PC-3 (cell line): Measurements from ENCODE around the gene PWWP2B. TPM values are rescaled to one million over a fixed set of nuclear protein-coding genes. Genes with fewer than 3 reads are reported as not detected.
"Not testable (repeated sequence)": the region's sequence is repeated elsewhere in the genome, so short reads cannot be mapped to it uniquely, and the experiment has no call there.

Source experiments
- ATAC-seq: fragments of 200-7000 bp; cut with Tn5 transposase; 2 replicates; pipeline ENCODE4 v1.9.1; 2020; ENCODE audit warnings: mild to moderate bottlenecking, moderate library complexity
- BruUV-seq: library from RNA; stranded (reverse); fragments of 400-500 nt; replicated peaks from 2 replicates; lab custom pipeline; 2021; lab: Mats Ljungman, UMichigan
- CTCF ChIA-PET: fragments of 300-600 bp; sonication (Branson Sonifier 250); formaldehyde crosslinking; loops from one replicate; lab custom pipeline; 2022; ENCODE audit warnings: antibody characterized with exemption; lab: Charles Lee
- POLR2A ChIA-PET: fragments of 300-600 bp; sonication (Branson Sonifier 250); formaldehyde crosslinking; loops from one replicate; lab custom pipeline; 2022; ENCODE audit warnings: antibody characterized with exemption; ENCODE audit not compliant: unreplicated experiment; lab: Charles Lee
- DNase-seq: peaks from one replicate; pipeline ENCODE4 v3.0.0-alpha.2; 2015
- H2AFZ ChIP-seq: fragments of 300-600 bp; sonication (generic); 2 replicates; pipeline ENCODE4 v1.6.0; 2016; ENCODE audit warnings: antibody characterized with exemption, low read length
- H3F3A ChIP-seq: fragments of 300-600 bp; sonication (generic); one replicate; pipeline ENCODE4 v1.6.0; 2017; ENCODE audit warnings: antibody characterized with exemption, low read length, control low read depth, mild to moderate bottlenecking; ENCODE audit not compliant: unreplicated experiment
- H3K27ac ChIP-seq: fragments of 300-600 bp; sonication (generic); 2 replicates; pipeline ENCODE4 v1.5.1; 2016; ENCODE audit warnings: mild to moderate bottlenecking, low read length
- H3K27me3 ChIP-seq: fragments of 300-600 bp; sonication (generic); 2 replicates; pipeline ENCODE4 v1.6.1; 2016; ENCODE audit warnings: low read length, mixed read lengths
- H3K36me3 ChIP-seq: fragments of 300-600 bp; sonication (generic); 2 replicates; pipeline ENCODE4 v1.6.1; 2016; ENCODE audit warnings: low read depth, mixed run types, low read length, mixed read lengths
- H3K4me1 ChIP-seq: fragments of 300-600 bp; sonication (generic); 2 replicates; pipeline ENCODE4 v1.5.1; 2016; ENCODE audit warnings: low read length; ENCODE audit not compliant: insufficient read depth
- H3K4me2 ChIP-seq: fragments of 300-600 bp; sonication (generic); 2 replicates; pipeline ENCODE4 v1.6.0; 2016; ENCODE audit warnings: low read length
- H3K4me3 ChIP-seq: fragments of 300-600 bp; sonication (generic); 2 replicates; pipeline ENCODE4 v1.5.1; 2016; ENCODE audit warnings: mild to moderate bottlenecking, low read length, mixed read lengths
- H3K79me2 ChIP-seq: fragments of 300-600 bp; sonication (generic); 2 replicates; pipeline ENCODE4 v1.6.1; 2017; ENCODE audit warnings: low read length, mixed read lengths
- H3K9ac ChIP-seq: fragments of 300-600 bp; sonication (generic); 2 replicates; pipeline ENCODE4 v1.6.0; 2016; ENCODE audit warnings: mild to moderate bottlenecking, low read length
- H3K9me2 ChIP-seq: fragments of 300-600 bp; sonication (generic); replicated peaks from 2 replicates; pipeline ENCODE4 v1.6.1; 2016; ENCODE audit warnings: mixed run types, low read length, mixed read lengths
- H3K9me3 ChIP-seq: fragments of 300-600 bp; sonication (generic); 2 replicates; pipeline ENCODE4 v1.6.1; 2016; ENCODE audit warnings: low read length, mixed read lengths
- H4K20me1 ChIP-seq: fragments of 300-600 bp; sonication (generic); 2 replicates; pipeline ENCODE4 v1.6.1; 2016; ENCODE audit warnings: low read length, mixed read lengths
- EZH2 ChIP-seq: fragments of 300-600 bp; sonication (generic); IDR thresholded peaks from one replicate; pipeline ENCODE4 v1.6.1; 2017; ENCODE audit warnings: antibody characterized with exemption, mild to moderate bottlenecking, low read length; ENCODE audit not compliant: unreplicated experiment
- EZH2phosphoT487 ChIP-seq: fragments of 300-600 bp; sonication (generic); IDR thresholded peaks from 2 replicates; pipeline ENCODE4 v1.6.1; 2018; ENCODE audit warnings: mild to moderate bottlenecking, antibody characterized with exemption, low read length, borderline replicate concordance
- intact Hi-C: fragments of 100-400 bp; cut with micrococcal nuclease; formaldehyde crosslinking; loops from 2 replicates; pipeline ENCODE4 v1.9.0; 2023
- total RNA-seq: library from RNA; depleted of rRNA; stranded (reverse); fragments of >200 nt; gene quantifications from 2 replicates; pipeline ENCODE4 v1.2.3, GENCODE V29; 2014
- TF ChIP-seq, protein P1 (sequence below): fragments of 300-600 bp; sonication (generic); conservative IDR thresholded peaks from 2 replicates; pipeline ENCODE4 v1.5.1; 2017; ENCODE audit warnings: antibody characterized with exemption, low read depth, mild to moderate bottlenecking, low read length

The PWWP2B gene
- total RNA-seq, 1 experiment from 2014 or later = 24.5 TPM

DNA sequence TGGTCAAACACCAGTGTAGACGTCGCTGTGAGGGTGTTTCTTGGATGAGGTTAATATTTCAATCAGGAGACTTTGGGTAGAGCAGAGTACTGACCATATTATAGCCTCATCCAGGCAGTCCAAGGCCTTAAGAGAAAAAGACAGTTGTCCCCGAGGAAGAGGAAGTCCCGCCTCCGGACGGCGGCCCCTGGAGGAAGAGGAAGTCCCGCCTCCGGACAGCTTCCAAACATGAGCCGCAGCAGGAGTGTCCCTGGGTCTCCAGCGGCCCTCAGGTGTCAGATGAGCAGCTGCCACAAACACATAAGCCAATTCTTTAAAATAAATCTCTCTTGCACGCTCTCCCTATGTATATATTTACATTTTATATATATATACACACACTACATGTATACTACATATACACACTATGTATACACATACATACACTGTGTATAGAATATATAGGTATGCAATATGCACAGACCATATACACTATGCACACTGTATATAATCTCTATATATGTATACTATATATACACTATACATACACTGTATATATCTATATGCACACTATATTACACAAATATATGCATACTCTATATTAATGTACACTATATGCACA lies 37.5 kb downstream of the PWWP2B start:
- no peaks in the 10 kb centered on the region for H3K27me3 ChIP-seq
- H3K4me1 ChIP-seq = no peaks in the 10 kb centered on the region
- CTCF ChIA-PET = no interaction called here
- no peak overlapping the region for H3K4me3 ChIP-seq
- H3K36me3 ChIP-seq = no peaks in the 10 kb centered on the region
- H3K4me2 ChIP-seq = no peak overlapping the region; the same call in 1 of the 2 replicates
- H3K27ac ChIP-seq = no peak overlapping the region
- peak overlapping the region; percentile 84 for H2AFZ ChIP-seq
- DNase-seq (peak; percentile 41), ATAC-seq (peak; percentile 72)
- no TSS peak for BruUV-seq
- POLR2A ChIA-PET = no interaction called here
- intact Hi-C loops = no loop called here
- no peaks in the 10 kb centered on the region for H3K79me2 ChIP-seq
- H3K9me3 ChIP-seq = no peaks in the 10 kb centered on the region
- no peak overlapping the region for H3K9ac ChIP-seq
- no peaks in the 10 kb centered on the region for H4K20me1 ChIP-seq
- no peaks in the 10 kb centered on the region for H3F3A ChIP-seq
- H3K9me2 ChIP-seq = no peaks in the 10 kb centered on the region
- TF ChIP-seq EZH2 (no peak), EZH2phosphoT487 (no peak)
- TF ChIP-seq, protein P1, sequence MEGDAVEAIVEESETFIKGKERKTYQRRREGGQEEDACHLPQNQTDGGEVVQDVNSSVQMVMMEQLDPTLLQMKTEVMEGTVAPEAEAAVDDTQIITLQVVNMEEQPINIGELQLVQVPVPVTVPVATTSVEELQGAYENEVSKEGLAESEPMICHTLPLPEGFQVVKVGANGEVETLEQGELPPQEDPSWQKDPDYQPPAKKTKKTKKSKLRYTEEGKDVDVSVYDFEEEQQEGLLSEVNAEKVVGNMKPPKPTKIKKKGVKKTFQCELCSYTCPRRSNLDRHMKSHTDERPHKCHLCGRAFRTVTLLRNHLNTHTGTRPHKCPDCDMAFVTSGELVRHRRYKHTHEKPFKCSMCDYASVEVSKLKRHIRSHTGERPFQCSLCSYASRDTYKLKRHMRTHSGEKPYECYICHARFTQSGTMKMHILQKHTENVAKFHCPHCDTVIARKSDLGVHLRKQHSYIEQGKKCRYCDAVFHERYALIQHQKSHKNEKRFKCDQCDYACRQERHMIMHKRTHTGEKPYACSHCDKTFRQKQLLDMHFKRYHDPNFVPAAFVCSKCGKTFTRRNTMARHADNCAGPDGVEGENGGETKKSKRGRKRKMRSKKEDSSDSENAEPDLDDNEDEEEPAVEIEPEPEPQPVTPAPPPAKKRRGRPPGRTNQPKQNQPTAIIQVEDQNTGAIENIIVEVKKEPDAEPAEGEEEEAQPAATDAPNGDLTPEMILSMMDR = no peak

DNA sequence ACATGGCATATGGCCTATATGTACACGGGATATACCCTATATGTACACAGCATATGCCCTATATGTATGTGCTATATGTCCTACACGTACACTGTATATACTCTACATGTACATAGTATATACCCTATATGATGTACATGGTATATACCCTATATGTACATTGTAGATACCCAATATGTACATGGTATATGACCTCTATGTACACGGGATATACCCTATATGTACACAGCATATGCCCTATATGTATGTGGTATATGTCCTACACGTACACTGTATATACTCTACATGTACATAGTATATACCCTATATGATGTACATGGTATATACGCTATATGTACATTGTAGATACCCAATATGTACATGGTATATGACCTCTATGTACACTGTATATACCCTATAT lies 38.3 kb downstream of the PWWP2B start:
- H3K9ac ChIP-seq, DNase-seq, intact Hi-C loops, H3K9me3 ChIP-seq, H2AFZ ChIP-seq, H3K9me2 ChIP-seq, H3K27ac ChIP-seq, H3K4me2 ChIP-seq, POLR2A ChIA-PET, H3F3A ChIP-seq, CTCF ChIA-PET, H3K27me3 ChIP-seq, ATAC-seq, H3K4me3 ChIP-seq, BruUV-seq, H3K36me3 ChIP-seq, H4K20me1 ChIP-seq, H3K4me1 ChIP-seq, H3K79me2 ChIP-seq: not testable (repeated sequence)

DNA sequence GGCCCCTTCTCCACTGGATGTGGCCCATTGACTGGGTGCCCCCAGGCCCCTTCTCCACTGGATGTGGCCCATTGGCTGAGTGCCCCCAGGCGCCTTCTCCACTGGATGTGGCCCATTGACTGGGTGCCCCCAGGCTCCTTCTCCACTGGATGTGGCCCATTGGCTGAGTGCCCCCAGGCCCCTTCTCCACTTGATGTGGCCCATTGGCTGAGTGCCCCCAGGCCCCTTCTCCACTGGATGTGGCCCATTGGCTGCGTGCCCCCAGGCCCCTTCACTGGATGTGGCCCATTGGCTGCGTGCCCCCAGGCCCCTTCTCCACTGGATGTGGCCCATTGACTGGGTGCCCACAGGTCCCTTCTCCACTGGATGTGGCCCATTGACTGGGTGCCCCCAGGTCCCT lies 39.1 kb downstream of the PWWP2B start:
- H3K4me1 ChIP-seq, H3F3A ChIP-seq, BruUV-seq, H3K4me2 ChIP-seq, DNase-seq, H3K9me3 ChIP-seq, intact Hi-C loops, ATAC-seq, H3K9me2 ChIP-seq, H3K4me3 ChIP-seq, H3K27me3 ChIP-seq, H4K20me1 ChIP-seq, H2AFZ ChIP-seq, H3K79me2 ChIP-seq, H3K27ac ChIP-seq, CTCF ChIA-PET, POLR2A ChIA-PET, H3K36me3 ChIP-seq, H3K9ac ChIP-seq: not testable (repeated sequence)

DNA sequence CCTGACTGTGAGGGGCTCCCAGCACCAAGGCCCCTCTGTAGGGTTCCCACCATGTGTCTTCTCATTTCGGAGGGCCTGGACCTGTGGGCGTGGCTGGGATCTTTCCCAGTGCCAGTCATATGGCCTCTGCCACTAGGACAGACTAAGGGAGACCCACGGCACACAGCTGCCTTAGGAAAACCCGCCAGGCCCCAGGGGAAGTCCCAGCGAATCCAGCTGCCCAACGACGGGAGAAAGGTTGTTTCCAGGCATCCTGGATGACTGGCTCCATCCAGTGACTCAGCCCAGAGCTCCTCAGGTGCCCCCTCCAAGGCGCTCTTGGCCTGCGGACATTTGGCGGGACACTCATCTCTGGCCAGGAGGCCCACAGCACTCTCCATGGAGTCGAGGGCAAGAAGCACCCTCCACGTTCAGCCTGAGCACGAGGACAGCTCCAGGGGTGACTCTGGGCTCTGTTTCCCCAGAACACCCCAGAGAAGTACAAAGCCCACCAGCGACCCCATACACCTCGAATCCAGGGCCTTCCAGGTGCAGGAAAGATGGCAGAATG lies 39.9 kb downstream of the PWWP2B start:
- no TSS peak for BruUV-seq
- intact Hi-C loops = no loop called here
- Histone ChIP-seq H3K36me3 (no peaks in the 10 kb centered on the region), H3K27ac (no peak overlapping the region), H3K4me2 (no peak overlapping the region), H3K9me2 (no peaks in the 10 kb centered on the region), H4K20me1 (no peaks in the 10 kb centered on the region), H3K79me2 (no peaks in the 10 kb centered on the region), H3F3A (no peaks in the 10 kb centered on the region), H3K9me3 (no peaks in the 10 kb centered on the region), H2AFZ (no peak overlapping the region), H3K27me3 (no peaks in the 10 kb centered on the region), H3K4me1 (no peaks in the 10 kb centered on the region), H3K9ac (no peak overlapping the region), H3K4me3 (no peak overlapping the region)
- DNase-seq = no peak
- no peak for ATAC-seq
- TF ChIP-seq, protein P1 = no peak
- TF ChIP-seq EZH2 (no peak), EZH2phosphoT487 (no peak)
- POLR2A ChIA-PET = no interaction called here
- CTCF ChIA-PET = no interaction called here
